ENCODE results near the gene GPR180. TPM values are rescaled to one million over a fixed set of nuclear protein-coding genes. Genes with fewer than 3 reads are reported as not detected.

The GPR180 gene
- total RNA-seq, 1 donor from 2014 or later, result 6.6 TPM

DNA sequence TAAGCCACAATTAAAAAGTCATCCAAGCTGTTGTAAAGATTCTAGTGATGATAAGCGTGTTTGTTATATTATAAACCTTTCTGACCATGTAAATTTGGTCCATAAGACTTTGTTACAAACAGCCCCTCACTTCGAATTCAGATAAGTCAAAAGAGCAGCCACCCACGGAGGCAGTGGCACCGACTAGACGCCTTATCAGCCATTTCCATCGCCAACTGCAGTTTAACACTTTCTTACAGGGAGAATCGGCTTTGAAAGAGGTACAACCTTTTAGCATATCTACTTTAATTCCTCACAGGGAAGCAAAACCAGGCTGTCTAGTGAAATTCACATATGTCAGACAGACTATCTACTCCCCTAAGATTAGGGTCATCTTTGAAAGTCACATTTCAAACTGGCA is 63.2 kb downstream of the GPR180 start:
- no peak for DNase-seq (ENCODE audit: low read depth, low spot score)
- peaks cover 64% of the 10 kb centered on the region for H3K4me1 Mint-ChIP-seq
- TF ChIP-seq, protein P1, sequence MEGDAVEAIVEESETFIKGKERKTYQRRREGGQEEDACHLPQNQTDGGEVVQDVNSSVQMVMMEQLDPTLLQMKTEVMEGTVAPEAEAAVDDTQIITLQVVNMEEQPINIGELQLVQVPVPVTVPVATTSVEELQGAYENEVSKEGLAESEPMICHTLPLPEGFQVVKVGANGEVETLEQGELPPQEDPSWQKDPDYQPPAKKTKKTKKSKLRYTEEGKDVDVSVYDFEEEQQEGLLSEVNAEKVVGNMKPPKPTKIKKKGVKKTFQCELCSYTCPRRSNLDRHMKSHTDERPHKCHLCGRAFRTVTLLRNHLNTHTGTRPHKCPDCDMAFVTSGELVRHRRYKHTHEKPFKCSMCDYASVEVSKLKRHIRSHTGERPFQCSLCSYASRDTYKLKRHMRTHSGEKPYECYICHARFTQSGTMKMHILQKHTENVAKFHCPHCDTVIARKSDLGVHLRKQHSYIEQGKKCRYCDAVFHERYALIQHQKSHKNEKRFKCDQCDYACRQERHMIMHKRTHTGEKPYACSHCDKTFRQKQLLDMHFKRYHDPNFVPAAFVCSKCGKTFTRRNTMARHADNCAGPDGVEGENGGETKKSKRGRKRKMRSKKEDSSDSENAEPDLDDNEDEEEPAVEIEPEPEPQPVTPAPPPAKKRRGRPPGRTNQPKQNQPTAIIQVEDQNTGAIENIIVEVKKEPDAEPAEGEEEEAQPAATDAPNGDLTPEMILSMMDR (conservative IDR thresholded peaks at IDR 0.05), result no peak
- H3K36me3 Mint-ChIP-seq (ENCODE audit: low read depth), result no peaks in the 10 kb centered on the region
- H3K27me3 Mint-ChIP-seq (ENCODE audit: low read depth), result peaks cover 16% of the 10 kb centered on the region
- H3K9me3 Mint-ChIP-seq, result no peaks in the 10 kb centered on the region
- no peak overlapping the region for H3K27ac Mint-ChIP-seq (ENCODE audit: unreplicated experiment)
- no peak overlapping the region for H3K4me3 Mint-ChIP-seq

DNA sequence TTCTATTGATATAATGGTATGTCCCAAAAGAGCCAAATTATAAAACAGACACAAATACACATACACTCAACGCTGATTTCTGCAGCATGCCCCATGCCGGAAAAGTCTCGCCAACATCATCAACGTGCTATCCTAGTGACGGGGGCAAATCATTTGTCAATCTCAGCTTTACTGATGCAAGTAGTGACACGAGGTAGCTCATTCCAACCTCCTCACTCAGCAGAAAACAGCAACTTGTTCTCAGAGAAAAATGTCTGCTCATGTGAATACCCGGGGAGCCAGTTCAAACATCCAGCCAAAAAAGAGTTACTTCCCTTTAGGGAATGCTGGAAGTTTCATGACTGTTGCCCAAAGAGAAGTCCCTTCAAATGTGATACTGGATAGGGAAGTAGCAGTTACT is 64.4 kb downstream of the GPR180 start:
- peaks cover 16% of the 10 kb centered on the region for H3K27me3 Mint-ChIP-seq (ENCODE audit: low read depth)
- H3K4me3 Mint-ChIP-seq, result no peak overlapping the region
- TF ChIP-seq, protein P1 (conservative IDR thresholded peaks at IDR 0.05), result no peak
- no peaks in the 10 kb centered on the region for H3K9me3 Mint-ChIP-seq
- no peaks in the 10 kb centered on the region for H3K36me3 Mint-ChIP-seq (ENCODE audit: low read depth)
- no peak overlapping the region for H3K27ac Mint-ChIP-seq (ENCODE audit: unreplicated experiment)
- peaks cover 58% of the 10 kb centered on the region for H3K4me1 Mint-ChIP-seq
- no peak for DNase-seq (ENCODE audit: low read depth, low spot score)

DNA sequence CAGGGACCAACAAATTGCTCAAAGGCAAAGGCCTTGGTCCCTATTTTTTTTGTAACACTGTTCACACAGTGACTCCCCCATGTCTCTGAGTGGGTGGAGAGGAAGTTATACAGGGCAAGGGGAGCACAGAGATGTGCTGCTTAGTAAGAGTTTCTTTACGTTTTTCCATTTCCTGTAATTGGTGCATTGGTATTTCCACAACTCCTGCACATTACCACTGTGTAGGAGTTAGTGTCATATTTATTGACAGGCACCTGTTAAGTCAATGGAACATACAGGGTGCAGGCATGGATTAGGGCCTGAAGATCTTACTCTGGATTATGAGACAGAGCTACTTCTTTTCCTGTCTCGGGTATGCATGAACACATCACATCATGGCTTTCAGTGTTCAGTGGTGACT is 65.5 kb downstream of the GPR180 start:
- no peaks in the 10 kb centered on the region for H3K9me3 Mint-ChIP-seq
- TF ChIP-seq, protein P1 (conservative IDR thresholded peaks at IDR 0.05), result no peak
- no peaks in the 10 kb centered on the region for H3K36me3 Mint-ChIP-seq (ENCODE audit: low read depth)
- peak overlapping the region; percentile 13 for H3K27ac Mint-ChIP-seq (ENCODE audit: unreplicated experiment)
- no peak overlapping the region for H3K4me3 Mint-ChIP-seq
- H3K27me3 Mint-ChIP-seq (ENCODE audit: low read depth), result peaks cover 14% of the 10 kb centered on the region
- DNase-seq (ENCODE audit: low read depth, low spot score), result no peak
- H3K4me1 Mint-ChIP-seq, result peaks cover 46% of the 10 kb centered on the region

DNA sequence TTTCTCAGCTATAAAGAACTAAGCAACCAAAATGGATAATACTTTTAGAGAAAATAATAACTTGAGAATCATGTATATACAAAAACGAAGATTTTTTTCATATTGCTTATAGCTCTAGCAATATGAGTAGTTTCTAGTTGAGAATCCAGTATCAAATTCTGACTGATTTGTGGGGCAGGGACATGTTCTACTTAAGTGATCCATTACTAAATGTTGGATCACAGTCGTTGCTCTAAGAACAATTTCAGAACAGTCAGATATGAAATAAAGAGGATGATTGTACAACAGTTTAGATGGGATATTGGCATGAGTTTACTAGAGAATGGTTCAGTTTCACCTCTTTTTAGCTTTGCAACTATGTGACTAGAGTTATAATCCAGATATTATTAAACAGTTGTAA is 70.7 kb downstream of the GPR180 start:
- H3K4me3 Mint-ChIP-seq, result no peak overlapping the region
- H3K27me3 Mint-ChIP-seq (ENCODE audit: low read depth), result peaks cover 3% of the 10 kb centered on the region
- H3K4me1 Mint-ChIP-seq, result peaks cover 33% of the 10 kb centered on the region
- TF ChIP-seq, protein P1 (conservative IDR thresholded peaks at IDR 0.05), result no peak
- H3K36me3 Mint-ChIP-seq (ENCODE audit: low read depth), result no peaks in the 10 kb centered on the region
- DNase-seq (ENCODE audit: low read depth, low spot score), result no peak
- no peaks in the 10 kb centered on the region for H3K9me3 Mint-ChIP-seq
- H3K27ac Mint-ChIP-seq (ENCODE audit: unreplicated experiment), result no peak overlapping the region

DNA sequence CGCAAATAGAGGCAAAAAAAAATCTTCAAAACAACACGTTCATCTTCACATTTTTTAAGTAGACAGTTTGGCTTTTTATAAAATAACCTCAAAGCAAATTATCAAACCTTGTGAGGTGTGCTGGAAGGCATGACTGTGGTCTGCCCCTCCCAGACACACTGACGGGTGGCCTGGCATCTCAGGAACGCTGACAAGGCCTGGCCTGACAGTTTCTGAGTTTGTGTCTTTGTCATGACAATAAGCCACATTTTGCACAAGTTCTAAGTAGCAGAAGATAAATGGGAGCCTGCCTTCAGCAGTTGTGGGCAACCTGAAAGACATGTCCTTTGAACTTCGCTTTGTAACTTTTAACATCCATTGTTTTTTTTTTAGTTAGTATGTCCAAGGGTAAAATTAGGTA is 72.2 kb downstream of the GPR180 start:
- Mint-ChIP-seq H3K4me3 (no peak overlapping the region), H3K36me3 (ENCODE audit: low read depth) (no peaks in the 10 kb centered on the region), H3K9me3 (no peaks in the 10 kb centered on the region), H3K27me3 (ENCODE audit: low read depth) (peaks cover 11% of the 10 kb centered on the region), H3K4me1 (peaks cover 39% of the 10 kb centered on the region), H3K27ac (ENCODE audit: unreplicated experiment) (peak overlapping the region; percentile 68)
- DNase-seq (ENCODE audit: low read depth, low spot score), result no peak
- TF ChIP-seq, protein P1 (conservative IDR thresholded peaks at IDR 0.05), result no peak

All from neural crest cell (in vitro differentiated cells).